GM12864 (cell line): ENCODE measurements around the gene SLC35B2.

Experiments used
- DNase-seq: peaks from one replicate; pipeline ENCODE4 v3.0.0-alpha.2; 2011; ENCODE audit warnings: low read depth
- H3K4me3 ChIP-seq: 2 replicates; pipeline ENCODE4 v1.5.1; 2011; ENCODE audit warnings: mild to moderate bottlenecking, low read depth, low read length, control low read depth
- CTCF ChIP-seq: IDR thresholded peaks from 2 replicates; pipeline ENCODE4 v1.5.1; 2011; ENCODE audit warnings: low read depth, mild to moderate bottlenecking, moderate library complexity, low read length, control low read depth, inconsistent platforms; ENCODE audit errors: missing control alignments

The SLC35B2 gene

GRCh38 chr6:44217332-44218143, 39.8 kb downstream of the SLC35B2 start:
- DNase-seq = no peak
- no peak for TF ChIP-seq CTCF
- H3K4me3 ChIP-seq = no peak overlapping the region

GRCh38 chr6:44216677-44217331, 40.5 kb downstream of the SLC35B2 start, which contains the start of gene MYMX:
Gene MYMX (plus strand): TSS chr6:44216926. CDS start chr6:44217472, 546 bp downstream.
- no peak for TF ChIP-seq CTCF
- no peak within 1 kb of the TSS for H3K4me3 ChIP-seq
- no peak for DNase-seq

- DNase-seq = no peak
- no peak overlapping the region for H3K4me3 ChIP-seq
- TF ChIP-seq CTCF = no peak
Observed at GRCh38 chr6:44214307-44214706, 43.0 kb downstream of the SLC35B2 start.

- no peak overlapping the region for H3K4me3 ChIP-seq
- no peak for DNase-seq
- no peak for TF ChIP-seq CTCF
Observed at GRCh38 chr6:44211284-44211683, 46.0 kb downstream of the SLC35B2 start.

GRCh38 chr6:44207966-44208365, 49.4 kb downstream of the SLC35B2 start:
- no peak for DNase-seq
- no peak for TF ChIP-seq CTCF
- H3K4me3 ChIP-seq = no peak overlapping the region
